GM12873 (cell line): ENCODE measurements around the gene GRIN3A.

Source experiments
- CTCF ChIP-seq: IDR thresholded peaks from 2 replicates; pipeline ENCODE4 v1.5.1; 2012; ENCODE audit warnings: low read depth, mild to moderate bottlenecking, moderate library complexity, low read length, control low read depth; ENCODE audit not compliant: insufficient read depth; ENCODE audit errors: missing control alignments

The GRIN3A gene

DNA sequence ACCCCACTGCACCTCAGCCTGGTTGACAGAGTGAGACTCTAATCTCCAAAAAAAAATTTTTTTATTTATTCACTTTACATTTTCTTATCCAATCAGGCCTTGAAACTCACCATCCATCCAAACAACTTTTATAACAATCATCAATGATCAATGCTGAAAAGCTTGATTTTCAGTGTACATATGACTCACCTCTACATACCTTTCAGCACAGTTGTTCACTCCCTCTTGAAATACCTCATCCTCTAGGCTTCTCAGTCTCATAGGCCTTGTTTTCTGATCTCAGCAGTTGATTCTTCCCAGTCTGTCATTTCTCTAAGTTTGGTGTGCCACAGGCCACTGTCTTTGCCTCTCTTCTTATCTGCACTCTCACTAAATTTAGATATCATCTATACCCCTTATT is 36.2 kb downstream of the GRIN3A start:
- no peak for TF ChIP-seq CTCF

GRCh38 chr9:101693546-101694336 is 44.7 kb downstream of the GRIN3A start:
- TF ChIP-seq CTCF: no peak

DNA sequence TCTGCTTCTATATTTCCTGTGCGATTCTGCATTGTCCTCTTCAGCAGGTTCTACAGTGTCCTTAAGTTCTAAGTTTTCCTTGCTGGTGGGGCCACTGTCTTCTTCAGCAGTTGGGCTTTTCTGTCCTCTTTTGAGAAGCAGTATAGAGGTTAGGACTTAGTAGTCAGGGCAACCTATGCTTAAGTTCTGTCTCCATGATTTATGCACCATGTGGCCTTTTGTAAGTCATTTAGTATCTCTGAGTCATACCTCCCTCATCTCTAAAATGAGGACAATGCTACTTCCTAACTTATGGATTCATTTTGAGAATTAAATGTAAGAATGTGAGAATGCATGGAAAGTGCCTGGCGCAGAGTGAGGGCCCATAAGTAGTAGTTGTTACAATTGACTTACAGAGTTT is 46.8 kb downstream of the GRIN3A start:
- TF ChIP-seq CTCF: no peak

- TF ChIP-seq CTCF: no peak
These were observed 49.4 kb downstream of the GRIN3A start for GRCh38 chr9:101689039-101689438.

- TF ChIP-seq CTCF: no peak
These were observed 53.8 kb downstream of the GRIN3A start for GRCh38 chr9:101684665-101685064.

- TF ChIP-seq CTCF: no peak
These were observed 55.2 kb downstream of the GRIN3A start for GRCh38 chr9:101683236-101683635.

DNA sequence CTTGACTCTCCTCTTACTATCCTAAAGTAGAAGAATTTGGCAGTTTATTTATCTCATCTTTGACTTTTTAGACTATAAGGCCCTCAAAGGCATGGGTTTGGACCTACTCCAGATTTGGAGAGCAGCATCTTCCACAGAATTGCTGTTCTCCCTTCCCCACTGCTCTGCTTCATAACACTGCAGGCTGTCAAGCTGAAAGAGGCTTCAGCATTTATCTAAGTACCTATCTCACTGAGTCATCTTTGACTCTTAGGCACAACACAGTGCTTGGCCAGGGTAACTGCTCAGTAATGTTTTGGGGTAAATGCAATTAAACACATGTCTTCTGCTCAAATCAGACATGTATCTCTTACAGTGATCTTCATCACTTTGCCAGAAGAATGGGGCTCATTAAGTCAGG is 60.6 kb downstream of the GRIN3A start:
- no peak for TF ChIP-seq CTCF
